HG03521 (cell line): ENCODE results near the gene PRDM9.
A peak's percentile ranks its signal among the peaks of the same experiment; 100 is the strongest.
"Not testable (repeated sequence)": the region's sequence is repeated elsewhere in the genome, so short reads cannot be mapped to it uniquely, and the experiment has no call there.

Source experiments
- ATAC-seq: cut with Tn5 transposase; IDR thresholded peaks from one replicate; pipeline ENCODE4 v1.9.1; 2021; ENCODE audit warnings: mild to moderate bottlenecking, moderate library complexity; ENCODE audit not compliant: unreplicated experiment

The PRDM9 gene

DNA sequence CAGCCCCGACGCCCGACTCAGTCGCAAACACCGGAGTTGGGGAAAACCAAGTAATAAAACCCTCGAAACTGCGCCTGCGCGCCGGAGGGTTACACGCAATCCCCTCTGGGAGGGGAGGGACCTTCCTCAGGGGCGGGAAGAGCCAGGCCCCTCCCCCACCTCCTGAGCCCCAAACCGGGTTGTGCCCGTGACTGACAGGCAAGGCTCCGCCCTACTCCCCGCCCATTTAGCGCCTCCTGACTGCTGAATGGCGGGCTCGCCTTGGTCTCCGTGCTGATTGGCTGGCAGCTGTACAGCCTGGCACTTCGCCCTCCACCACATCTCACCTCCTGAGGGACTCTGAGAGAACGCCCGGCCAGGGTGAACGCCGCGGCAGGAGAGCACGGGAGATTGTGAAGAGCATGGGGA lies at the start of gene PRDM9:
PRDM9 (plus strand) TSS at position 332 of the 408 bp plus-strand sequence. CDS start 1,425 bp downstream, outside the sequence.
- ATAC-seq, result peak; percentile 95

- no peak for ATAC-seq
These were observed 49.6 kb upstream of the PRDM9 start for GRCh38 chr5:23457780-23458179.

DNA sequence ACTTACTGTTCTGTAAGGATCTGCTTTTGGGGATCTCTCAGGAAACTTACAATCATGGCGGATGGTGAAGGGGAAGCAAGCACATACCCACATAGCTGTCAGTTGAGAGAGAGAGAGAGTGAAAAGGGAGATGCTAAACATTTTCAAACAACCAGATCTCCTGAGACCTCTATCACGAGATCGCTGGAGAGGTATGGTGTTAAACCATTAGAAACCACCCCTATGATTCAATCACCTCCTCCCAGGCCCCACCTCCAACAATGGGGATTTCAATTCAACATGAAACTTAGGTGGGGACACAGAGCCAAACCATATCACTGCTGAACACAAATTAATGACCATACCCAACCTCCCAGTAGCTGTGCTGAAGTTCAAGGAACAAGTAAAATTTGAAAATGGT lies 48.2 kb upstream of the PRDM9 start:
- no peak for ATAC-seq

GRCh38 chr5:23461576-23461975 lies 45.8 kb upstream of the PRDM9 start:
- no peak for ATAC-seq

DNA sequence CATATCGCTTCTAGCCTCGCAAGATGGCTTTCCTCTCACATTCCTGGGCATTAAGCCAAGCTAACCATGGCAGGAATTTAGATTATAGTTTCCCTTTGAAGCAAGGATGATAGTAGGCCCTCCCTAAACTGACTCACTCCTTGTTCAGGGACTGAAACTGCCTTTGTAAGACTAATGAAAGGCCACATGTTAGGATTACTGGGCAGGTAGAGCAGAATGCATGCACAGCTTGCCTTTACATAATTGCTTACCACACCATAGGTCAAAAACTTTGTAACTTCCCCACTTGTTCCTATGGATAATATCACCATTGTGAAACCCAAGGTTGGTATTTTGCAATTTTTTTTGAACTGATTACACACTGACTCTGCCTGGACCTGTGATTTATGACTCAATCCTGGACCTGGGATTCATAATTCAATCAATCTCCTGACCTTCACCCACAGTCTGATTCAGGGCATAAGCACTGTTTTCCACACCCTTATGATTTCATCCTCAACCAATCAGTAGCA lies 41.0 kb upstream of the PRDM9 start:
- ATAC-seq, result no peak

GRCh38 chr5:23468658-23469057 lies 38.8 kb upstream of the PRDM9 start:
- no peak for ATAC-seq

DNA sequence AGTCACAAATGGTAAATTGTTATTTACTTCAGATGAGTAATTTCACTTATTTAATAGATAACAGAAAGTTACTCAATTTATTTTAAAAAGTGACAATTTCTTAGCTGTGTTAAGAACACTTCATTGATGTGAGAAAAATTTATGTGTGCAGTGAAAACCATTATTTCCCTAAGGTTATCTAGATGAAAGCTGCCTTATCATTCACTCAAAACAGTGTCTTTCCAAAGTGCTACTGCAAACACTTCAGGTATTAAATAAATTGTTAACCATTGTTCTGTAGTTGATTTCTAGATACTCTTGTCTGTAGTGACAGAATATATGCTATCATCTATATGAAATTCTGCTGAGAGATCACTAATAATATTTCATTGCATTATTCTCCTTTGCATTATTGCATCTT lies 33.5 kb upstream of the PRDM9 start:
- no peak for ATAC-seq

DNA sequence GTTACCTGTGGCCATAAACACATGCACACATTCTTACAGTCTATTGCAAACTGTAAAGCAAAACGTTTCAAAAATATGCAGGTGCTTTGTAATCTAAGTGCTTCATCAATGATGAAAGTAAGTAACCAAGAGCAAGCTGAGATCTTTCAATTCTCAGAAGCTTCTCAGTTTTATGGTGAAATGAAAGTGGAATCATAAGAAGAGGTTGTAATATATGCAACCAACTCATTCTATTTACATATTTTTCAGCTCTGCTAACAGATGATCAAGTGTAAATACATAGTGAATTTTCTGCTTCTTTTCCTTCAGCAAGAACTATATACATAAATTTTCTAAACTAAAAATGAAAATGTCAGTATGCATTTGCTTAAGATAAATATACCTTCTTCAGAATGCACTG lies 33.1 kb upstream of the PRDM9 start:
- no peak for ATAC-seq

- ATAC-seq, result no peak
These were observed 30.8 kb upstream of the PRDM9 start for GRCh38 chr5:23476580-23476979.

GRCh38 chr5:23482642-23483041 lies 24.8 kb upstream of the PRDM9 start:
- ATAC-seq, result no peak

- no peak for ATAC-seq
These were observed 24.3 kb upstream of the PRDM9 start for GRCh38 chr5:23483090-23483489.

DNA sequence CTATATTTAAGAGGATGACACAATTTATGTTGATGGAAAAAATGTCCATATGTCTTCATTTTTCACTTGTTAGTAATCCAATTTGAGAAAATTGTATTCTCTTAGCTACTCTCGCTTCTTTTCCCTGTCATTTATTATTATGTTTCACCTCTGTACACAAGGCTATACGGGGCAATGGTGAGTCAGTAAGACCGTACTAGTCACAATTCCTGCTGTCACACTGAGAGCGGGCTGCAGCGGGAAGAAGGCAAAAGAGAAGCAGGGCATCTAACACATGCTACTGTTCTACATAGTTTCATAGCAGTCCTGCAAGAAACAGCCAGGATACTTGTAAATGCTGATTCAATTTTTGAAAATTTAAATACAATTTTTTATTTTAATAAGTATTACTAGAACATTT lies 23.3 kb upstream of the PRDM9 start:
- ATAC-seq, result no peak

DNA sequence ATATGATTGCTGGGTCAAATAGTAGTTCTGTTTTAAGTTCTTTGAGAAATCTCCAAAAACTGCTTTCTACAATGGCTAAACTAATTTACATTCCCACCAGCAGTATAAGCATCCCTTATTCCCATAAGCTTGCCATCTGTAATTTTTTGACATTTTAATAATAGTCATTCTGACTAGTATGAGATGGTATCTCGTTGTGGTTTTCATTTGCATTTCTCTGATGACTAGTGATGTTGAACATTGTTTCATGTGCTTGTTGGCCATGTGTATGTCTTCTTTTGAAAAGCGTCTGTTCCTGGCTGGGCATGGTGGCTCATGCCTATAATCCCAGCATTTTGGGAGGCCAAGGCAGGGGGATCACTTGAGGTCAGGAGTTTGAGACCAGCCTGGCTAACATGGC lies 21.2 kb upstream of the PRDM9 start:
- not testable (repeated sequence) for ATAC-seq

DNA sequence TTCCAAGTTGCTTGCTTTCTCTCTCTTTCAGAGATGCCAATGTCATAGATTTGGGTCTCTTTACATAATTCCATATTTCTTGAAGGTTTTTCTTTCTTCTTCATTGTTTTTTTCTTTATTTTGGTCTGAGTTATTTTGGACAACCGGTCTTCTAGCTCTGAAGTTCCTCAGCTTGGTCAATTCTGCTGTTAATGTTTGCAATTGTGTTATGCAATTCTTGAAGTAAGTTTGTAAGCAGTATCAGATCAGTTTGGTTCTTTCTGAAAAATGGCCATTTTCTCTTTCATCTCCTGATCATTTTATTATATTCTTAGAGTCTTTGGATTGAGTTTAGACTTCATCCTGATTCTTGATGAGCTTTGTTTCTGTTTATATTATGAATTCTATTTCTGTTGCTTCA lies 16.4 kb upstream of the PRDM9 start:
- ATAC-seq, result no peak

GRCh38 chr5:23494558-23494957 lies 12.9 kb upstream of the PRDM9 start:
- no peak for ATAC-seq

DNA sequence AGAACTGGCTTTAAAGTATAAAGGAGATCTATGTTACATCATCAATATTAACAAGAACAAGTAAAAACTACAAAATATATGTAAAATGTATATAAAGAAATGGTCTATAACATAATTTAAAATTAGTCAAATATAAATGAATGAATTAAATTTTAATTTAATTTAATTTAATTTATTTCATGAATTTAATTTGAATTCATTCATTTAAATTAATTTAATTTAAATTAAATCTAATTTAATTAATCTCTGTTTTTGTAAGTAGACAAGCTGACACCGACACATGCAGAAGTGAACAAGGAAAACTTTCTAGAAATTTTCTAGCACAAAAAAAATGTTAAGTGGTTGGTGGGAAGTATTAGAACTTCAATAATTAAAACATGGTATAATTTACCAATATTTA lies 10.8 kb upstream of the PRDM9 start:
- no peak for ATAC-seq

- peak; percentile 38 for ATAC-seq
These were observed 826 bp upstream of the PRDM9 start for GRCh38 chr5:23506329-23507236.

- not testable (repeated sequence) for ATAC-seq
These were observed 3.0 kb downstream of the PRDM9 start for GRCh38 chr5:23510434-23510833.

- no peak for ATAC-seq
These were observed 15.1 kb downstream of the PRDM9 start for GRCh38 chr5:23522553-23522952.

DNA sequence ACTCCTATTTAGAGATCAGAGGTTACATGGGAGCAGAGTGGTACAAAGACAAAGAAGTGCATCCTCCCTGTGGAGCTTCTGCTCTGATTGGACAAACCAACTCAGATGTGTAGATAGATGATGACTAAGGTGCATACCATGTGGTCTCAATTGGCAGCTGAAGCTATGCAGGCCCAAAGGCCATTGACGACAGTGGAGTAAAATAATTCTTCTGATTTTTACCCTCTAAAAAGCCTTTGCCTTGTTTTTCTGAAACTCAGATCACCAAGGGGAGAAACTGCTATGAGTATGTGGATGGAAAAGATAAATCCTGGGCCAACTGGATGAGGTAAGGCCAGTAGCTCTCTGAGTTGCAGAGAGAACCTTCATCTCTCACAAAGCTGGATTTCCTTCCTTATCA lies 15.6 kb downstream of the PRDM9 start:
- ATAC-seq, result no peak

GRCh38 chr5:23523998-23524397 lies 16.6 kb downstream of the PRDM9 start:
- no peak for ATAC-seq

DNA sequence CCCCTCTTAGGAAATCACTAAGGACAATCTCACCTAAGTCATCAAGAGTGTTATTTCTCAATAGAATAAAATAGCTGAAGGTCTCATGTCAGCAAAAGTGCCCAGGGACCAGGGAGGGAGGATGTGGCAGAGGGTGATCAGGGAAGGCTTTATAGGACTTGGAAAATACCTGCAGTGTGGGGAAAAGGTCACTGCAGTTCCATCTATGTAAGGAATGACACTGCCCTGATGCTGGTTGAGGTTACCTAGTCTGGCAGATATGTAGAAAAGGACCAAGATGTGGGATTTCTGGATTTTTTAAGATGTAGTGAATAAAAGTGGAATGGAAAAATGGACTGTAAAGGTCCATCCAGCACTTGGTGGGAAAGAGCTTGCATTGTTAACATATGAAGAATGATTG lies 18.3 kb downstream of the PRDM9 start:
- no peak for ATAC-seq

GRCh38 chr5:23526616-23527015 lies 19.2 kb downstream of the PRDM9 start:
- ATAC-seq, result not testable (repeated sequence)
